VCaP (cell line): ENCODE data around the gene PKN1.
A peak's percentile ranks its signal among the peaks of the same experiment; 100 is the strongest.

ENCODE experiments used
- H3K27ac ChIP-seq: fragments of 450-650 bp; 2 replicates; pipeline ENCODE4 v1.5.1; 2017
- CTCF ChIP-seq: fragments of 450-650 bp; conservative IDR thresholded peaks from 2 replicates; pipeline ENCODE4 v1.5.1; 2017; ENCODE audit warnings: mild to moderate bottlenecking, moderate library complexity

The PKN1 gene

DNA sequence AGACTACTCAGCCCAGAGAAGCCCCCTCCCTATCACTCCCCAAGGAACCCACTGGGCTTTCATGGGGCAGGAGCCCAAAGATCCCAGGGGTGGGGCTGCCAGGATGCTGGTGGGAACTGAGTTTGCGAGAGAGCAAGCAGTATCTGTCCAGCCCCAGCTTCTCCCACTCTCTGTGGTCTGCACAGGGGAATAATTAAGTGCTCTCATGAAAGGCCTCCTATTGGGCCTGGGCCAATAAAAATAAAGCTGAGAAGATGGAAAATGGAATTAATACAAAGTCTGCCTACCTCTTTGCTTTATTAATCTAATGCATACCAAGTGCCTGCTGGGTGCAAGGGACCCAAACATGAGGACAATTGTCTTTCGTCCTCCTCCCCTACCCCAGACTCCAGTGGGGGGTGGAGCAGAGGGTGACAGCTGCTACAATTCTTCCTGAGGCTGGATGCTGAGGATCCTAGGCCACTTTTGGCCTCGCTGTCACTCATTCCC, 19.4 kb upstream of the PKN1 start:
- no peak overlapping the region for H3K27ac ChIP-seq
- TF ChIP-seq CTCF: no peak

DNA sequence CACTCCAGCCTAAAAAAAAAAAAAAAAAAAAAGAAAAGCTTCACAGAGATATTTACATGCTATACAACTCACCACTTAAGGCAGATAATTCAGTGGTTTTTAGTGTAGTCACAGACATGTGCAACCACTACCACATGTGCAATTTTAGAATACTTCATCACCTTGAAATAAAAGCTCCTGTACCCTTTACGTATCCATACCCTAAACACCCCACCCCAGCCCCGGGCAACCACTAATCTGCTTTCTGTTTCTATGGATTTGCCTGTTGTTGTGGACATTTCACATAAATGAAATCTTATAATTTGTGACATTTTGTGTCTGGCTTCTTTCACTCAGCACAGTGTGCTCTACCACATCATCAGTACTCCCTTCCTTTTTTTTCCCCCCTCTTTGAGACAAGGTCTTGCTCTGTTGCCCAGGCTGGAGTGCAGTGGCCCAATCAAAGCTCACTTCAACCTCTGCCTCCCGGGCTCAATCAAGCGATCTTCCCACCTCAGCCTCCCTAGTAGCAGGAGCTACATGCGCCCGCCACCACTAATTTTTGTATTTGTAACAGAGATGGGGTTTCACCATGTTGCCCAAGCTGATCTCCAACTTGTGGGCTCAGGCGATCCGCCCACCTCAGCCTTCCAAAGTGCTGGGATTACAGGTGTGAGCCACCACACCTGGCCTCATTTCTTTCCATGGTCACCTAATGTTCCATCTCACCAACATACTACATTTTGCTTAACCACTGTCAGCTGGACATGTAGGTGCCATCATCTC, 18.0 kb upstream of the PKN1 start:
- no peak overlapping the region for H3K27ac ChIP-seq
- no peak for TF ChIP-seq CTCF

- TF ChIP-seq CTCF: no peak
- peak overlapping the region; percentile 80 for H3K27ac ChIP-seq
Observed at GRCh38 chr19:14416817-14417231, 16.3 kb upstream of the PKN1 start.

- peak overlapping the region; percentile 80 for H3K27ac ChIP-seq
Observed at GRCh38 chr19:14418856-14419105, 14.3 kb upstream of the PKN1 start.

GRCh38 chr19:14419106-14419813, 13.8 kb upstream of the PKN1 start, which contains the start of gene DDX39A:
Gene DDX39A, minus strand, starts transcription at chr19:14419341. Its CDS starts 6,121 bp downstream, at chr19:14413220.
- TF ChIP-seq CTCF: no peak
- peak within 1 kb of the TSS; percentile 80 for H3K27ac ChIP-seq

More at GRCh38 chr19:14418856-14419105, 14.3 kb upstream of the PKN1 start:
- no peak for TF ChIP-seq CTCF

GRCh38 chr19:14425696-14426138, 7.4 kb upstream of the PKN1 start:
- no peak overlapping the region for H3K27ac ChIP-seq
- TF ChIP-seq CTCF: no peak

DNA sequence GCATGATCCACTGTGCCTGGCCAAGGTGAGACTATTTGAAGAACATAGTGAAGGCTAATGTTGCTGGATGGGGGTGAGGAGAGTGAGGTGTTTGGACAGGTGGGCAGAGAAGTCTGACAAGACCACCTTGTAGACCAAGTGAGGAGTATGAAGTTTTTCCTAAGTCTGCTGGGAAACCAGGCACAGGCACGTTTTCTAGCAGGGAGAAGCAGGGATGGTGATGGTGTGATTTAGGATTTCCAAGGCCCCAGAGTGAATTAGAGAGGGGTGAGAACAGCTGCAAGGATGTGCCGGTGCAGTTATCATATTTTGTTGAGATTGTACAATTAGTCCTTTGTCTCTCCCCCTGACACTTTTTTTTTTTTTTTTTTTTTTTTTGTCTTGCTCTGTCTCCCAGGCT, 5.6 kb upstream of the PKN1 start:
- no peak for TF ChIP-seq CTCF
- H3K27ac ChIP-seq: no peak overlapping the region
